Measurements from ENCODE around the gene GGT6.

DNA sequence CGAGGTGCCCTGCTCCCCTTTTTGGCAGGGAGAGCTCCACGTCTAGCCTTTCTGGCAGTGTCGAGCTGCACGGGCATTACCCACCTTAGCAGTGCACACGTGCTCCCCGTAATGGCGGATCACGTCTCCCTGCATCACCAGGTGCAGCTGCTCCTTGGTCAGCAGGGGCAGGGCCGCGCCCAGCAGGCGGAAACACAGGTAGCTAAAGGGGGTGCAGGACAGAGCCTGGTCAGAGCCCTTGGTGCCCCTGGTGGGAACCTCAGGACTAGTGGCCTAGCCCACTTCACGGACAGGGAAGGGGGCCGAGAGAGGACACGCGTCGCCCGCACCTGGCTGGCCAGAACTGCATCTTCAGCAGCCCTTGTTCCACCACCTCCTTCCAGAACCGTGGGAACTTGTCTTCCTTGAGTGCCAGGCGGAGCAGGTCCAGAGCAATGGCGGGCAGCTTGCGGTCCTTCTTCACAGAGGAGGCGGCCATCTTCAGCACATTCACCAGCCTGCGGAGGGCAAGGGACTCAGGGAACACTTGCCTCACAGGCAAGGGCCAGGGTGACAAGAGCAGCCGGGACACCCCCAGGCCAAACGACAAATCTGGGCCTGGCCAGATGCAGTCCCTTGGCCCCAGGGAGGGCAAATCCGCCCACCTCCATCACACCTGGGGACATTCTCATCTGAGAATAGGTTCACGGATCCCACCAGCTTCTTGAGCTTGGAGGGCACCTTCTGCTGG, 8.4 kb downstream of the GGT6 start:
- TF ChIP-seq, protein P1, sequence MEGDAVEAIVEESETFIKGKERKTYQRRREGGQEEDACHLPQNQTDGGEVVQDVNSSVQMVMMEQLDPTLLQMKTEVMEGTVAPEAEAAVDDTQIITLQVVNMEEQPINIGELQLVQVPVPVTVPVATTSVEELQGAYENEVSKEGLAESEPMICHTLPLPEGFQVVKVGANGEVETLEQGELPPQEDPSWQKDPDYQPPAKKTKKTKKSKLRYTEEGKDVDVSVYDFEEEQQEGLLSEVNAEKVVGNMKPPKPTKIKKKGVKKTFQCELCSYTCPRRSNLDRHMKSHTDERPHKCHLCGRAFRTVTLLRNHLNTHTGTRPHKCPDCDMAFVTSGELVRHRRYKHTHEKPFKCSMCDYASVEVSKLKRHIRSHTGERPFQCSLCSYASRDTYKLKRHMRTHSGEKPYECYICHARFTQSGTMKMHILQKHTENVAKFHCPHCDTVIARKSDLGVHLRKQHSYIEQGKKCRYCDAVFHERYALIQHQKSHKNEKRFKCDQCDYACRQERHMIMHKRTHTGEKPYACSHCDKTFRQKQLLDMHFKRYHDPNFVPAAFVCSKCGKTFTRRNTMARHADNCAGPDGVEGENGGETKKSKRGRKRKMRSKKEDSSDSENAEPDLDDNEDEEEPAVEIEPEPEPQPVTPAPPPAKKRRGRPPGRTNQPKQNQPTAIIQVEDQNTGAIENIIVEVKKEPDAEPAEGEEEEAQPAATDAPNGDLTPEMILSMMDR (conservative IDR thresholded peaks at IDR 0.05; ENCODE audit: low read depth, low read length): no peak
- TF ChIP-seq EZH2 (IDR thresholded peaks at IDR 0.05; ENCODE audit: low read length, unreplicated experiment): no peak

Data from PC-3 (cell line).